Activated CD4-positive, alpha-beta memory T cell treated with anti-CD3 and anti-CD28 coated beads for 36 hours (primary cell): ENCODE data around the gene PIM1. TPM values are rescaled to one million over a fixed set of nuclear protein-coding genes. Genes with fewer than 3 reads are reported as not detected.

Experiments
- CTCF ChIA-PET: fragments of 350-600 bp; sonication (Branson Sonifier 250); formaldehyde crosslinking; loops from one replicate; lab custom pipeline; 2021; ENCODE audit warnings: antibody characterized with exemption, inconsistent platforms; lab: Charles Lee
- POLR2A ChIA-PET: fragments of 350-600 bp; sonication (Branson Sonifier 250); formaldehyde crosslinking; loops from one replicate; lab custom pipeline; 2021; ENCODE audit warnings: antibody characterized with exemption; lab: Charles Lee
- DNase-seq: peaks from one replicate; pipeline ENCODE4 v3.0.0-alpha.2; 2020
- H3K27ac Mint-ChIP-seq: one replicate; pipeline ENCODE4 v1.8.0; 2021; ENCODE audit warnings: mixed read lengths
- H3K27me3 Mint-ChIP-seq: one replicate; pipeline ENCODE4 v1.8.0; 2021; ENCODE audit warnings: mixed read lengths
- H3K36me3 Mint-ChIP-seq: one replicate; pipeline ENCODE4 v1.8.0; 2021; ENCODE audit warnings: mixed read lengths
- H3K4me1 Mint-ChIP-seq: one replicate; pipeline ENCODE4 v1.8.0; 2021; ENCODE audit warnings: low read depth, mixed read lengths
- H3K4me3 Mint-ChIP-seq: one replicate; pipeline ENCODE4 v1.8.0; 2021; ENCODE audit warnings: mild to moderate bottlenecking, mixed read lengths
- H3K9me3 Mint-ChIP-seq: one replicate; pipeline ENCODE4 v1.8.0; 2021; ENCODE audit warnings: mixed read lengths
- intact Hi-C: fragments of 100-400 bp; cut with micrococcal nuclease; formaldehyde crosslinking; loops from one replicate; pipeline ENCODE4 v1.15.1; 2023
- total RNA-seq, 2 experiments: library from RNA; stranded (reverse); gene quantifications; one replicate each; pipeline ENCODE4 v1.2.3, GENCODE V29; 2021

Gene PIM1
- total RNA-seq, 2 experiments from 2014 or later: 204 TPM

DNA sequence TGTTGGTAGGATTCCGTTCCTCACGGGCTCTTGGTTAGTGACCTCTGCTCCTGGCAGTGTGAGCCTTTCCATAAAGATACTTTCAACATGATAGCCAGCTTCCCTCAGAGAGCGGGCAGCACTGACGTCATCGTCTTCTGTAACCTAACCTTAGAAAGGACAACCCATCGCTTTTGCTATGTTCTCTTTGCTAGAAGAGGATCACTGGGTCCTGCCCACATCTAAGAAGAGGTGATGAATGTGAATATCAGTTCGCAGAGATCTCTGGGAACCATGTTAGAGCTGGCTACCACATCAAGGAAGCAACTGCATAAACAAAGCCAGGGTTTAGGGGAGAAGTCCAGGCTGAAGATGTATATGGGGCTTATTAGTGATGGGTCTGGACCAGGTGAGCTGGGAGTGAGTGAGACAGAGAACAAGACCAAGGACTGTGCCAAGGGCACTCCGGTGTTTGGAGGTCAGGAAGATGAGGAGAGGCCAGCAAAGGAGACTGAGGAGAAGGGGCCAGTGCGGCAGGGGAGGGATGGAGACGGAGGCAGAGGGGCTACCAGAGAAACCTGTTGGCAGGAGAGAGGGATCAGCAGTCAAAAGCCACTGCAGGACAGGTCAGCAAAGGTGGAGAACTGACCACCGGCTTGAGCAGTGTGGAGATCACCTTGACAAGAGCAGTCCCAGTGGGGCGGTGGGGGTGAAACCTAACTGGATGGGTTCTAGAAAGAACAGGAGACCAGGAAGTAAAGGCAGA, 39.7 kb downstream of the PIM1 start:
- H3K9me3 Mint-ChIP-seq: no peaks in the 10 kb centered on the region
- H3K4me3 Mint-ChIP-seq: peak overlapping the region; percentile 1
- intact Hi-C loops: loop anchor here (1.0 to 10.0 kb wide), 3 partner anchors 191 to 455 kb away; partner anchors contain the start of gene C6orf89
- POLR2A ChIA-PET: interaction anchor here (0.6 to 2.5 kb wide), 12 partner anchors 34 to 324 kb away, joined by 3 to 13 read pairs (median 6); partner anchors contain the start of gene C6orf89
- peaks cover 52% of the 10 kb centered on the region for H3K4me1 Mint-ChIP-seq
- DNase-seq: peak; percentile 71
- CTCF ChIA-PET: interaction anchor here (0.6 to 19.4 kb wide), 42 partner anchors 9 to 453 kb away, joined by 3 to 850 read pairs (median 4); partner anchors contain the start of genes C6orf89, FGD2, MTCH1 and PIM1
- H3K27me3 Mint-ChIP-seq: no peaks in the 10 kb centered on the region
- no peaks in the 10 kb centered on the region for H3K36me3 Mint-ChIP-seq
- peak overlapping the region; percentile 76 for H3K27ac Mint-ChIP-seq

DNA sequence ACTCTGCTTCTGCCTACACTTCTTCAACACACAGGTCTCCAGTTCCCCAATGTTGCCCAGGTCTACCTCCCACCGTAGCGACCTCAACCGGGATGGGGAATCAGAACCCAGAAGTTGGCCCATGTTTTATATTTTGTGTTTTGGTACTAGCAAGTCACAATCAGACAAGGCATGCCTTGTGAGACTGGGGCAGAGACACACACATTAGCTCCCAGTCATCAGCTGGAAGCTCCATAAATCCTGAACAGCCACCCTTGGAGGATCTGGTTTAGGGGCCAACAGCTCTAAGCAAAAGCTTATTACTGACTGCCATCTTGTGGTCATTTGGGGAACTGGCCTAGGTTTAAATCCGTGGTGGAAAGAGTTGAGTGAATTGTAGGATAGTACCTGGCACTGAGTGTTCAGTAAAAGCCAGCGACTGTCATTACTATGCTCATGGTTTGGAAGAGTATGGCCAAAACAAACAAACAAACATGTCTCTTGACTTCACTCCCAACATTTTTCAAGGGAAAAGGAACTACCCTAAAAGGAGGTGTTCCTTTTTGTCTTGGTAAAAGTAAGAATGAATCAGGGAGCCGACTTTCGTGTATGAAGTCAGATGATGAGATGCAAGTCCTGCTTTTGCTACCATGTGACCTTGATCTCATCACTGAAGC, 40.5 kb downstream of the PIM1 start:
- no peaks in the 10 kb centered on the region for H3K9me3 Mint-ChIP-seq
- peaks cover 47% of the 10 kb centered on the region for H3K4me1 Mint-ChIP-seq
- no peaks in the 10 kb centered on the region for H3K36me3 Mint-ChIP-seq
- ChIA-PET POLR2A (interaction anchor here (1.0 to 2.5 kb wide), 7 partner anchors 37 to 325 kb away, joined by 3 to 11 read pairs (median 7); partner anchors contain the start of gene C6orf89), CTCF (interaction anchor here (0.7 to 19.4 kb wide), 36 partner anchors 10 to 454 kb away, joined by 3 to 850 read pairs (median 5); partner anchors contain the start of genes C6orf89, FGD2, MTCH1 and PIM1)
- H3K27ac Mint-ChIP-seq: peak overlapping the region; percentile 76
- intact Hi-C loops: loop anchor here (1.0 kb wide), 1 partner anchor 192 kb away; no protein-coding TSS in a partner anchor
- no peaks in the 10 kb centered on the region for H3K27me3 Mint-ChIP-seq
- DNase-seq: peak; percentile 82
- H3K4me3 Mint-ChIP-seq: no peak overlapping the region

DNA sequence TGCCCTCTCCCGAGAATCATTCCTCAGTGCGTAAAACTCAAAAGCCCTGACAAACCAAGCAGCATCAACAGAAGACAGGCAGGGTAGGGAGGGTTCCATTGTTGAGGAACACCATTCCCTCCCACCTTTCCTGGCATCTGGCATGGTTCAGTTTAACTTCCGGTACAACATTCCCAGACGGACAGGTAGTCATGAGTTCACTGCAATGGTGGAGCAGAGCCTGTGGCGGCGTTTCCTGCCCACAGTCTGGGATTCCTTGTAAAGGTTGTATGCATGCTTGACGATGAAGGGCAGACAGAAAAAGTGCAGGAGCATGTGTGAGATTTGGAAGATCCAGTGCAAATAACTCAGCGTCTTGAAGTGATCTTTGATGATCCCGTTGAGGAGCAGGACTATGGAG, 42.3 kb downstream of the PIM1 start:
- H3K4me3 Mint-ChIP-seq: no peak overlapping the region
- H3K36me3 Mint-ChIP-seq: no peaks in the 10 kb centered on the region
- no peak for DNase-seq
- intact Hi-C loops: no loop called here
- ChIA-PET POLR2A (no interaction called here), CTCF (interaction anchor here (0.9 to 19.4 kb wide), 8 partner anchors 9 to 446 kb away, joined by 3 to 850 read pairs (median 10); partner anchors contain the start of genes C6orf89 and PIM1)
- no peaks in the 10 kb centered on the region for H3K27me3 Mint-ChIP-seq
- peaks cover 30% of the 10 kb centered on the region for H3K4me1 Mint-ChIP-seq
- no peak overlapping the region for H3K27ac Mint-ChIP-seq
- no peaks in the 10 kb centered on the region for H3K9me3 Mint-ChIP-seq

DNA sequence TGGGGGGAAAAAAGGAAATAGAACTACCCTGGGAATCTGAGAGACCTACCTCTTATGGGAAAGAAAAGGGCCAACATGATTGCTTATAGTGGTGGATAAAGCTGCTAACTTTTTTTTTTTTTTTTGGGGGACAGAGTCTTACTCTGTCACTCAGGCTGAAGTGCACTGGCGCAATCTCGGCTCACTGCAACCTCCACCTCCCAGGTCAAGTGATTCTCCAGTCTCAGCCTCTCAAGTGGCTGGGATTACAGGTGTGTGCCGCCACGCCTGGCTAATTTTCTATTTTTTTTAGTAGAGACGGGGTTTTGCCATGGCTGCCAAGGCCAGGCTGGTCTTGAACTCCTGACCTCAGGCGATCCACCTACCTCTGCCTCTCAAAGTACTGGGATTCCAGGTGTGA, 48.1 kb downstream of the PIM1 start:
- CTCF ChIA-PET: interaction anchor here (1.5 to 6.5 kb wide), 3 partner anchors 8 to 200 kb away, joined by 5 to 55 read pairs (median 13); no protein-coding TSS in a partner anchor
- H3K27ac Mint-ChIP-seq: no peak overlapping the region
- H3K9me3 Mint-ChIP-seq: no peaks in the 10 kb centered on the region
- no peaks in the 10 kb centered on the region for H3K27me3 Mint-ChIP-seq
- peaks cover 17% of the 10 kb centered on the region for H3K4me1 Mint-ChIP-seq
- intact Hi-C loops: no loop called here
- POLR2A ChIA-PET: no interaction called here
- no peaks in the 10 kb centered on the region for H3K36me3 Mint-ChIP-seq
- DNase-seq: no peak
- no peak overlapping the region for H3K4me3 Mint-ChIP-seq

DNA sequence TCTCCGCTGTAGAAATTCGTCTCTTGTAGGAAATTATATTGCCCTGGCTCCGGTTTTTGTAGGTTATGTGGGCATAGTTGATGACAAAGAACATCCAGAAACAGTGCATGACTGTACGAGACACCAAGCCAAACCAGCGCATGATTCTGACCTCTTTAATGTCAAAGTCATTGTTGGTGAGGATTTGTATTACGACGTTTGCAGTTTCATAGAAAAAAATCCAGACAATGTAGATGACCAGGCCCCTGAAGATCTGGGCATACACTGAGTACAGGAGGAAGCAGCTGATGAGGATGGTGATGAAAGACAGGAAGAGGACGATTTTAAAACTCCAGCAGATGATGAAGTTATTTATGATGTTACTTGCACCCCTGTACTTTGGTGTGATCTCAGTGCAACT, 48.6 kb downstream of the PIM1 start:
- Mint-ChIP-seq H3K4me3 (no peak overlapping the region), H3K4me1 (peaks cover 18% of the 10 kb centered on the region), H3K27me3 (no peaks in the 10 kb centered on the region), H3K27ac (no peak overlapping the region), H3K9me3 (no peaks in the 10 kb centered on the region), H3K36me3 (no peaks in the 10 kb centered on the region)
- DNase-seq: no peak
- CTCF ChIA-PET: interaction anchor here (1.5 to 6.5 kb wide), 3 partner anchors 8 to 200 kb away, joined by 5 to 55 read pairs (median 13); no protein-coding TSS in a partner anchor
- POLR2A ChIA-PET: no interaction called here
- intact Hi-C loops: no loop called here

DNA sequence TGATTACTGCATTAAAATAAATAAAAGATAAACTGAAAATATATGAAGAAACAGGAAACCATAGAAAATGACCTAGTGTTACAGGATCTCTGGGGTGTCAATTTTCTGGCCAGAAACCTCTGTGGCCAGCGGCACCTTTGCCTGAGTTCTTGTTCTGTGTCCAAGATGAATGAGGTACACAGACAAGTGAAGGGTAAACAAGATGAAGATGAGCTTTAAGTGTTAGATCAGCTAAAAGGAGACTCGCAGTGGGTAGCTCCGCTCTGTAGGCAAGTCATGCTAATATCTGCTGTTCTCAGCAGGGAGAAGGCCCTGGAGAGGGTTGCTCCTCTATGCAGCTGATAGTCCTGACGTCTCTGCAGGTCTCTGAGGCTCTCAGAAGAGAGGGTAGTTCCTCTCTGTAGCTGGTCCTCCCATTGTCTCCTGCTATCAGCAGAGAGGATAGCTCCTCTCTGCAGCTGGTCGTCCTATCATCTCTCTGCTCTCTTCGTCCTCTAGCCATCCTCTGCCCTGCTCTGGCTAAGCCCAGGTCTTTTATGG, 51.7 kb downstream of the PIM1 start:
- Mint-ChIP-seq H3K36me3 (no peaks in the 10 kb centered on the region), H3K4me1 (peaks cover 18% of the 10 kb centered on the region), H3K27ac (no peak overlapping the region), H3K4me3 (peak overlapping the region; percentile 73), H3K27me3 (no peaks in the 10 kb centered on the region), H3K9me3 (no peaks in the 10 kb centered on the region)
- POLR2A ChIA-PET: interaction anchor here (1.7 kb wide), 1 partner anchor 14 kb away, joined by 6 read pairs; no protein-coding TSS in a partner anchor
- intact Hi-C loops: loop anchor here (1.0 to 5.0 kb wide), 2 partner anchors 36 to 81 kb away; partner anchors contain the start of gene TBC1D22B
- DNase-seq: no peak
- CTCF ChIA-PET: interaction anchor here (5.7 to 6.5 kb wide), 2 partner anchors 11 to 201 kb away, joined by 55 read pairs; no protein-coding TSS in a partner anchor

DNA sequence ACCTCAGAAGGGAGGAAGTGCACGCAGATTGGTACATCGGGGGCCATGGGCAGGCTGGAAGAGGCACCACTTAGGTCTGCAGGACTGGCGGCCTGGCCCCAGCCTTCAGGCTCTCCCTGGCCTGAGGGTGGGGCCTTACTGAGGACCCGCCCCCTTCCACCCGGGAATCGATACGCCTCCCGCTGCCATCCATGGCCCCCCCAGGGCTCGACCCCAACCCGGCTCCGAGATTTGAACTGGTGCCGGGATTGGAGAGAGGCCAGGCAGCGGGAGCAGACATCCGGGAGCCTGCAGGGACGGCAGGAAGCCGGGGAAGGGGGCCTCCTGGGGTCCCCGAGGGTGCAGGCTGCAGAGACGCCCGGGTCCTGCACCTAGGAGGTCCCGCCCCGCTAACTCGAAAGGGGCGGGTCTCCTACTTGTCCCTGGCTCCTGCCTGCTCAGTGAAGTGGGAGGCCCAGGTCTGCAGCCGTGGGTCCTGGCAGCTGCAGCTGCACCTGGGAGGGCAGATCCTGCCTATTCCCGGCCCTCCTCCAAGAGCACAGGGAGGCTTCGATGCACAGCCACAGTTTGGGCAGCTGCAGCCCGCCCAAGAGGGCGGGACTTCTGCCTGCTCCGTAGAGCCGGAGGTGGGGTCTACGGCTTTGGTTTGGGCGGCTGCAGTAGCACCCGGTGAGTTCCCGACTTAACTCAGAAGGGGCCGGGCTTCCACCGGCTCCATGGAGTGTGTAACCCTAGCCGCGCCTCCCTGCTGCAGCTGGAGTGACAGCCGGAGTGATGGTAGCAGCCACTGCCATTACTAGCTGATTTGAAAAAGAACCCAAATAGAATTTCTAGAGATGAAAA, 52.4 kb downstream of the PIM1 start:
- CTCF ChIA-PET: interaction anchor here (0.7 to 6.5 kb wide), 3 partner anchors 12 to 202 kb away, joined by 5 to 55 read pairs (median 55); no protein-coding TSS in a partner anchor
- no peaks in the 10 kb centered on the region for H3K36me3 Mint-ChIP-seq
- H3K9me3 Mint-ChIP-seq: no peaks in the 10 kb centered on the region
- intact Hi-C loops: loop anchor here (1.0 to 5.0 kb wide), 2 partner anchors 35 to 80 kb away; partner anchors contain the start of gene TBC1D22B
- POLR2A ChIA-PET: interaction anchor here (0.9 to 1.7 kb wide), 2 partner anchors 14 to 17 kb away, joined by 4 to 6 read pairs; no protein-coding TSS in a partner anchor
- H3K4me3 Mint-ChIP-seq: peak overlapping the region; percentile 73
- H3K4me1 Mint-ChIP-seq: peaks cover 18% of the 10 kb centered on the region
- no peak overlapping the region for H3K27ac Mint-ChIP-seq
- no peaks in the 10 kb centered on the region for H3K27me3 Mint-ChIP-seq
- peak; percentile 89 for DNase-seq

DNA sequence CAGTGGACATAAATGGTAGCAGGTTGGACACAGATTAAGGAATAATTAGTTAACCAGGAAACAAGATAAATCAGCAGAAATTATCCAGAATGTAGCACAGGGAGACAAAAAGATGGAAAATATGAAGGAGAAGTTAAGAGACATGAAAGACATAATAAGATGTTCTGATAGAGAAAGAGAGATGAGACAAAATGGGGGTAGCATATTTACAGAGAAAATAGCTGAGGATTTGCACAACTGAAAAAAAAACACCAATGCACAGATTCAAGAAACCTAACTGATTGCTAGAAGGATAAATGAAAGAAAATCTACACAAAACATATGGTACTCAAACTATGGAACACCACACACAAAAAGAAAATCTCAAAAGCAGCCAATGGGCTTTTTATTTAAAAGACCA, 53.0 kb downstream of the PIM1 start:
- ChIA-PET POLR2A (interaction anchor here (0.9 to 1.7 kb wide), 2 partner anchors 13 to 17 kb away, joined by 4 to 6 read pairs; no protein-coding TSS in a partner anchor), CTCF (interaction anchor here (0.7 to 6.5 kb wide), 3 partner anchors 13 to 202 kb away, joined by 5 to 55 read pairs (median 55); no protein-coding TSS in a partner anchor)
- H3K27me3 Mint-ChIP-seq: no peaks in the 10 kb centered on the region
- no peaks in the 10 kb centered on the region for H3K9me3 Mint-ChIP-seq
- DNase-seq: no peak
- H3K36me3 Mint-ChIP-seq: no peaks in the 10 kb centered on the region
- no peak overlapping the region for H3K27ac Mint-ChIP-seq
- peaks cover 18% of the 10 kb centered on the region for H3K4me1 Mint-ChIP-seq
- intact Hi-C loops: loop anchor here (1.0 to 5.0 kb wide), 2 partner anchors 34 to 79 kb away; partner anchors contain the start of gene TBC1D22B
- peak overlapping the region; percentile 73 for H3K4me3 Mint-ChIP-seq
